C4-2B (cell line): ENCODE data around the gene TEFM.
A peak's percentile ranks its signal among the peaks of the same experiment; 100 is the strongest.

Experiments
- H3K27ac ChIP-seq: fragments of 450-650 bp; 2 replicates; pipeline ENCODE4 v1.5.1; 2017
- CTCF ChIP-seq: fragments of 450-650 bp; conservative IDR thresholded peaks from 2 replicates; pipeline ENCODE4 v1.5.1; 2017; ENCODE audit warnings: mild to moderate bottlenecking
- ZFX ChIP-seq: fragments of 450-650 bp; IDR thresholded peaks from 2 replicates; pipeline ENCODE4 v1.6.1; 2017

Gene TEFM

GRCh38 chr17:30906101-30906911, at the start of gene TEFM:
Gene TEFM, minus strand, starts transcription at chr17:30906238. Its CDS starts 40 bp downstream, at chr17:30906198.
- TF ChIP-seq CTCF (no peak), ZFX (peak; percentile 97)
- H3K27ac ChIP-seq, result peak within 1 kb of the TSS; percentile 89

DNA sequence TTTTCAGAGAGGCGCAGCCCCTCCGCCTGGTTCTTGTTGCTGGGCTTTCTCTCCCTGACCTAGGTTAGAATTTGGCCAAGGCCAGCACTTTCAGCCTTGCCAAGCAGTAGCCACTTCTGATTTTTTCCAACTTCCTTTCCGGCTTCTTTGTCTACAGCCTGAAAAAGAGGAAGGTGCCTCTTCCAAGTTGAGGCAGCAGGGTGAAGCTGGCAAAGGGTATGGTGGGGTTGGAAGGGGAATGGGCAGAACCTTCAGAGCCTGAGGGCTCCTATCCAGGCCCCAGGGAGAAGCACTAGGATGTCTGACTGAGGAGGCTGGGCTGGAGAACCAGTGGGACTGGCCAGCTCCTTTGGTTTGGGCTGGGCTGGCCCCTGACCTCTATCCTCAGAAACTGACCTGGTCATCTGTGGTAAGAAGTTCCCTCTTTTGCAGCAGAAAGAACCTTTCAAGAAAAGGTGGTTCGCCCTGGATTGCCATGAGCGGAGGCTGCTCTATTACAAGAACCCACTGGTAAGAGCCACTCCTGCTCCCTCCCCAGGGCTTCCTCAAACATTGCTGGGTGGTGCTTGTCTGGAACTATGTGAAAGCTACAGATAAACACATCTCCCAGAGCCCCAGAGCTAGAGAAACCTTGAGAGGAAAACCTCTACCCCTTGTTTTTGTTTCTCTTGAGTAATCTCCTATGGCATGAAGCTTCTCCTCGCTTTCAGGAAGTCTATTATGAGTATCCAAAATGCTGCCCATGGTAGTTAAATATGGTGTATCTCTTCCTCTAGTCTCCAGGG, 48.2 kb upstream of the TEFM start:
- no peak overlapping the region for H3K27ac ChIP-seq
- no peak for TF ChIP-seq ZFX
- TF ChIP-seq CTCF, result no peak

- no peak for TF ChIP-seq ZFX
- TF ChIP-seq CTCF, result no peak
- no peak overlapping the region for H3K27ac ChIP-seq
These were observed 46.8 kb upstream of the TEFM start for GRCh38 chr17:30952638-30953393.

DNA sequence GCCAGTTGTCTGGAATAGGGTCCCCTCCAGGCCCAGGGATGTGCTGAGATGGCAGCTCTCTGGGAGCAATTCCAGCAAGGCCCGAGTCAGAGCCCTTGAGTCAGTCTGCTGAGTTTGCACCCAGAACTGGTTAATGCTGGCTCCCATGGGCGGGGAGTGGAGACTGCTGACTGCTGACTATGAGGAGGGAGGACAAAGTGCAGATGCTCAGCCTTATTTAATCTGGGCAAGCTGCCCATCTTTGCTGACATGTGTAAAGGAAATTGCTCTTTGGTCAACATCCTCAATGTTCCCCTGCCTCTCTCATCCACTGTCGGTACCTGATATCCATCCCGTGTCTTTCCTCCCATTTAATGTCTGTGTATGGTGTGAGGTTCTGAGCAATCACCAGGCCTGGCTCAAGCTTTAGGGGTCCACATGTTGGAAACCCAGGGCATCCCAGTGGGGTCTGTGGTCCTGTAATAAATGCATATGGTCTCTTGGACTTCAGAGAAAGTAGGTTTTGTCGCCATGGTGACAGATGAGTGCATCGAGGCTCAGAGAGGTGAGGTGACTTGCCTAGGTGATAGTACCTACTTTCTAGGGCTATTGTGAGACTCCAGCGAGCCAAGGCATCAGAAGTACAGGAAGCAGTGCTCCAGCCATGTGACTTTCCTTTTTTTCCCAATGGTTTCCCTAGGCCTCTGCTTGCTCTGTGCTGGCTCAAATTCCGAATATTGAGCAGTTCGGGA, 44.8 kb upstream of the TEFM start:
- H3K27ac ChIP-seq, result no peak overlapping the region
- TF ChIP-seq ZFX, result no peak

GRCh38 chr17:30950189-30950588, 44.2 kb upstream of the TEFM start:
- TF ChIP-seq ZFX, result no peak
- no peak for TF ChIP-seq CTCF
- no peak overlapping the region for H3K27ac ChIP-seq

- H3K27ac ChIP-seq, result no peak overlapping the region
- TF ChIP-seq ZFX, result no peak
- no peak for TF ChIP-seq CTCF
These were observed 41.8 kb upstream of the TEFM start for GRCh38 chr17:30947796-30948195.
